NCI-H1092 (cell line): ENCODE results near the gene PPA1.
"Not testable (repeated sequence)": the region's sequence is repeated elsewhere in the genome, so short reads cannot be mapped to it uniquely, and the experiment has no call there.

Source experiments
- DNase-seq: peaks from one replicate; lab custom pipeline; 2025; lab: John Stamatoyannopoulos, UW

PPA1 gene

DNA sequence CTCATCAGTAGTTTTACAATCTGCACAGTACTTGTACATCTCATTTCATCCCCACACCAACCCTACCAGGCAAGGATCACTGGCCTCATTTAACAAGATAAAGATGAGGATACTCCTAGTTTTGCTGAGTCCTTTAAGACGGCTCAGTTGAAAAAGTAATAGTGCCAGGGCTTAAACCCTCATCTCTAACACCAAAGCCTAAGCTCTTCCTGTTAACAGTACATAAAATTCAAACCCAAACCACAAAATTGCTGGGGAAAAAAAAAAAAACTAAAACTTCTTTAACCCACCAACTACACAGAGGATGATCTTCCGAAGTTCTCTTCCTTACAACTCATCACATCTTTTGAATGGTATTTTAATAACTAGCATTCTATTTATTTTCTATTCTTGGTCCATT is 64.2 kb downstream of the PPA1 start:
- no peak for DNase-seq

DNA sequence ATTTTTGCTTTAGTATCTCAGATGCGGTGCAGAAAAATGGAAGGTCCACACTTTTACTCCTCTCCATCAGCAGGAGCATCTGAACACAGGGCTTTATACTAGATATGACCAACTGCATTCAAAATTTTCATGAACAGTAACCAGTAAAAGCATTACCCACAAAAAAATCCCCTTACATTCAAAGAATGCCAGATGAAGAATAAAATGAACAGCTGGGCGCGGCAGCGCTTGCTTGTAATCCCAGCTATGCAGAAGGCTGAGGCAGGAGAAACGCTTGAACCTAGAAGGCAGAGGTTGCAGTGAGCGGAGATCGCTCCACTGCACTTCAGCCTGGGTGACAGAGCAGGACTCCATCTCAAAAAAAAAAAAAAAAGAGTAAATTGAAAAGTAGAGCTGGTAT is 66.0 kb downstream of the PPA1 start:
- no peak for DNase-seq

DNA sequence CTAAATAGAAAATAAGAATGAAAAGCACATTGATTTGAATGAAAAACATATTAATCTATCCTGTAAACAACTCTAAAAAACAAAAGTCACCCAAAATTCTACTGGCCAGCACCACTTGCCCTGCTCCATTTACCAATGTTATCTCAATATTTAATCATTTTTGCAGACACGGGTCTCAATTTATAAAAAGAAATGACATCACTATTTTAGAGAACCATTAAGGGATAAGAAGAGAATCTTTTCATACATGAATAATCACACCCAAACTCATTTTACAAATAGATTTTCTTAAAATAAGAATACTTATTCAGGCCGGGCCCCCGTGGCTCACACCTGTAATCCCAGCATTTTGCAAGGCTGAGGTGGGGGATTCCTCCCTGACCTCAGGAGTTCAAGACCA is 66.8 kb downstream of the PPA1 start:
- no peak for DNase-seq

GRCh38 chr10:70164163-70164562 is 69.1 kb downstream of the PPA1 start:
- no peak for DNase-seq

DNA sequence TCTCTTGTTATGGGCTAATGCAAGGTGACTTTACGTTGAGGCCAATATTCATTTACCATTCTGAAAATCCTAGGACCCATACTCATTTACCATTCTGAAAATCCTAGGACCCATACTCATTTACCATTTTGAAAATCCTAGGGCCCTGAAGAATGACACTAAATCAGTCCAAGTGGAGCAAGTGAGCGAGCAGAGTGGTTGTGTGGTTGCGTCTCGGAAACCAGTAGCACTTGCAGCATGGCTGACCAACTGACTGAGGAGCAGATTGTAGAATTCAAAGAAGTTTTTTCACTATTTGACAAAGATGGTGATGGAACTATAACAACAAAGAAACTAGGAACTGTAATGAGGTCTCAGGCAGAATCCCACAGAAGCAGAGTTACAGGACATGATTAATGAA is 69.8 kb downstream of the PPA1 start:
- DNase-seq = no peak

DNA sequence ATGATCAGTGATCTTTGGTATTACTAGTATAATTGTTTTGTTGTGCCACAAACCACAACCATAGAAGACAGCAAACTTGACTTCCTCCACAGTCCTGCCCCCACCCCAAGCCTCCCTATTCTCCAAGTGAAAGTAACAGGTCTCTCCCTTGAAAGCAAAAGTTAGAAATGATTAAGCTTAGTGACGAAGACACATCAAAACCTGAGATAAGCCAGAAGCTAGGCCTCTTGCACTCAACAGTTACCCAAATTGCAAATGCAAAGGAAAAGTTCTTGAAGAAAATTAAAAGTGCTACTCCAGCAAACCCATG is 70.4 kb downstream of the PPA1 start:
- DNase-seq = no peak

GRCh38 chr10:70162151-70162891 is 70.9 kb downstream of the PPA1 start:
- DNase-seq = no peak

- DNase-seq = no peak
Observed at GRCh38 chr10:70160798-70161197, 72.4 kb downstream of the PPA1 start.

- DNase-seq = not testable (repeated sequence)
Observed at GRCh38 chr10:70159366-70159765, 73.9 kb downstream of the PPA1 start.

GRCh38 chr10:70158113-70158512 is 75.1 kb downstream of the PPA1 start:
- DNase-seq = no peak

DNA sequence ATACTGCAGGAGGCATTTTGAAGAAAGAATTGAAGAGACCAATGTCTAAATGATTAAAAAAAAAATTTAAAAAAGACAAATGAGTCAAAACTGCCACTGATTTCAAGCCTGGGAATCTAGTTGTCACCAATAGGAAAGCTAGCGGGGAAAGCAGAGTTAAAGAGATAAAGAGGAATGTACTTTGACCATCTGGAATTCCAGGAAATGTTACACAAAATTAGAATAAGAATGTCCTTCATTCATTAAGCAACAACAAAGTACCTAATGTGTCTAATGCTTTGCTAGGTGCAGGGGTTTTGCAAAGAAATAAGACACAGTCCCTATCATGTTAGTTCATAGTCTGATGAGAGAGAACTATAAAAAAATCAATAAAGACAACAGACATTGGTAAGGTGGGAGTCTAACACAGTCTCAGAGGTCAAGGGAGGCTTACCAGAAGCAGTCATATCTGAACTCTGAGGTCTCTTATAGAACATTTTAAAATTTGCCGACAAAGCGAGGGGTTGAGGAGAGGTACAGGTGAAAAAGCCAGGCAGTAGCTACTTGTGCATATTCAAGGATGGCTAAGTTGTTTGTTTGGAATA is 77.9 kb downstream of the PPA1 start:
- no peak for DNase-seq
